Epithelial cell of proximal tubule (primary cell): Measurements from ENCODE around the gene SNED1. TPM values are rescaled to one million over a fixed set of nuclear protein-coding genes. Genes with fewer than 3 reads are reported as not detected.

Experiments
- DNase-seq: peaks from one replicate; pipeline ENCODE4 v3.0.0-alpha.2; 2011; ENCODE audit warnings: low read depth
- H3K4me3 ChIP-seq: 2 replicates; pipeline ENCODE4 v1.5.1; 2011; ENCODE audit warnings: low read depth, mild to moderate bottlenecking, low read length
- total RNA-seq: library from RNA; depleted of rRNA; stranded (reverse); fragments of >200 nt; gene quantifications from 2 replicates; pipeline ENCODE4 v1.2.3, GENCODE V29; 2015
- TF ChIP-seq, protein P1 (sequence below): conservative IDR thresholded peaks from 2 replicates; pipeline ENCODE4 v1.5.1; 2012; ENCODE audit warnings: low read depth, mild to moderate bottlenecking, low read length

Gene SNED1
- total RNA-seq, 1 donor from 2014 or later, result 0.29 TPM

DNA sequence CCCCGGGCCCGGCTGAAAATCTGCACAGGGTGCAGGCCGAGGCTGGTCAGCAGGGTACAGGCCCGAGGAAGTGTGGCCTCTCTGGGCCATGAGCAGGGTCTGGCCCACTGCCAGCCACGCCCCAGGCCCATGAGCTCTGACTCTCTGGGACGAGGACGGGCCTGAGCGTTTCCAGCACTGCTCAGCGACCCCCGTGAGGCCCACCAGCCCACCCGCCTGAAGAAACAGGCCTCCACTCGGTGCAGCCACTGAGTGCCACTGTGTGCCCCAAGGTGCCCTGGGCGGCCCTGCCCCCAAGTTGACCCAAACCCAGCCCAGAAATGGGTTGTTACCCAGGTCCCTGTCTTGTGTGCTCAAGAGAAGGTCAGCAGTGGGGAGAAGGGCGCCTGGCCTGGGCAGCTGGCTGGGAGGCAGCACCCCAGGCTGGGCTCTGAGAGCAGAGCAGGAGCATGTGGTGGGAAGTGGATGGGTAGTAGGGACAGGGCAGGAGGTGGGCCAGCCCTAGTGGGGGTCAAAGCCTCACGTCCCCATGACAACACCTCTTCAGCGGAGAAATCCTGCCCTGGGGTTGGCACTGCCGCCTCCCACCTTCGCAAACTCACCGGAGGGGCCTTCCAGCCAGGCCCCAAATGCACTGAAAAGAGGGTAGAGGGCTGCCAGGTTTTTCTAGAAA lies 2.1 kb upstream of the SNED1 start:
- TF ChIP-seq, protein P1, sequence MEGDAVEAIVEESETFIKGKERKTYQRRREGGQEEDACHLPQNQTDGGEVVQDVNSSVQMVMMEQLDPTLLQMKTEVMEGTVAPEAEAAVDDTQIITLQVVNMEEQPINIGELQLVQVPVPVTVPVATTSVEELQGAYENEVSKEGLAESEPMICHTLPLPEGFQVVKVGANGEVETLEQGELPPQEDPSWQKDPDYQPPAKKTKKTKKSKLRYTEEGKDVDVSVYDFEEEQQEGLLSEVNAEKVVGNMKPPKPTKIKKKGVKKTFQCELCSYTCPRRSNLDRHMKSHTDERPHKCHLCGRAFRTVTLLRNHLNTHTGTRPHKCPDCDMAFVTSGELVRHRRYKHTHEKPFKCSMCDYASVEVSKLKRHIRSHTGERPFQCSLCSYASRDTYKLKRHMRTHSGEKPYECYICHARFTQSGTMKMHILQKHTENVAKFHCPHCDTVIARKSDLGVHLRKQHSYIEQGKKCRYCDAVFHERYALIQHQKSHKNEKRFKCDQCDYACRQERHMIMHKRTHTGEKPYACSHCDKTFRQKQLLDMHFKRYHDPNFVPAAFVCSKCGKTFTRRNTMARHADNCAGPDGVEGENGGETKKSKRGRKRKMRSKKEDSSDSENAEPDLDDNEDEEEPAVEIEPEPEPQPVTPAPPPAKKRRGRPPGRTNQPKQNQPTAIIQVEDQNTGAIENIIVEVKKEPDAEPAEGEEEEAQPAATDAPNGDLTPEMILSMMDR, result no peak
- no peak overlapping the region for H3K4me3 ChIP-seq
- no peak for DNase-seq

DNA sequence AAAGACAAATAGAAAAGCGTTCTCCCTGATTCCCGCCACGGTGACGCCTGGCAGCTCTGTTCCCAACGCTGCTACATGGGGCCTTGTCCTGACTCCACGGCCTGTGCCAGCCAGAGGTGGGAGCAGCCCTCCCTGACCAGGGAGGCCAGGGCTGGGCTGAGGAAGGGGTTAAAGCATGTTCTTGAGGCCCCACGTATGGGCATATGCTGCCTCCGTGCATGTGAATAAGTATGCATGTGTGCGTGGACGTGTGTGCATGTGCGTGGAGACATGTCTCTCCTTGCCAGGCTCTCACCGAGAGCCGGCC lies 1.6 kb upstream of the SNED1 start:
- TF ChIP-seq, protein P1, result no peak
- DNase-seq, result no peak
- H3K4me3 ChIP-seq, result no peak overlapping the region

DNA sequence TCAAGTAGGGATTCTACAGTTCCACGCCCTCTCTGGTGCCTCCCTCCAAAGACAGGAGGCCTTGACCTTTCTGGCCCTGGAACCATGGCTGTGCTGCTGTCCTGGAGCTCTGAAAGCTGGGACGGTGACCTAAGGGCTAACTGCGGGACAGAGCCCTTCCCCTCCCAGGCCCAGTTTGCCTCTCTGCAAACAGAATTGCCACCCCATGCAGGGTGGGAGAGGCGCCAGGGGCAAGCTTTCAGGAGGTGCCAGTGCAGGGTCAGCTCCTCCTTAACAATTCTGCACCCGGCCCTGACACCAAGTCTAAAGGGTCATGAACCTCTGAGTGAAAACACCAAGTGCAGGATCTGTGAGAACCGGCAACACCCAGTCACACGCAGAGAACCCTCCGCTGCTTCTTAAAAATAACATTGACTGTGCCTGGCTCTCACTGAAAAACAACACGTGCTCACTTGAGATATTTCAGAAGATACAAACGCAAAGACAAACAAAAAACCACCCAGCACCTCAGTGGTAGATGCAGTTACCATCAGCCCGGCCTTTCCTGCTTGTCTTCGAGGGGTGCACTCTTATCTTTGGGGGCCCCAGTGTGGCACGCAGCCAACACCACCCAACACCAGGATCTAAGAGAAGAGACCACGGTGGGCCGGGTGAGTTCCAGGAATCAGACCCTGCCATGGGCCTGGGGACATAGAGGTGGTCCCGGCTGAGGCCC lies 1.1 kb upstream of the SNED1 start:
- peak overlapping the region; percentile 64 for H3K4me3 ChIP-seq
- DNase-seq, result no peak
- TF ChIP-seq, protein P1, result no peak

DNA sequence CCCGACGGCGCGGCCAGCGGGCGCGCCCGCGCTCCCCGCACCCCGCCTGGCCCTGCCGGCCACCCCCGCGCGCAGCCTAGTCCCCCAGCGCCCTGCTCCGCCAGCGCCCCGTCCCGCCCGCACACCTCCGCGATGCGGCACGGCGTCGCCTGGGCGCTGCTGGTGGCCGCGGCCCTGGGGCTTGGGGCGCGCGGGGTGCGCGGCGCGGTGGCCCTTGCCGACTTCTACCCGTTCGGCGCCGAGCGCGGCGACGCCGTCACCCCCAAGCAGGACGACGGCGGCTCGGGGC lies 232 bp downstream of the SNED1 start:
- DNase-seq, result no peak
- TF ChIP-seq, protein P1, result no peak
- peak overlapping the region; percentile 64 for H3K4me3 ChIP-seq

DNA sequence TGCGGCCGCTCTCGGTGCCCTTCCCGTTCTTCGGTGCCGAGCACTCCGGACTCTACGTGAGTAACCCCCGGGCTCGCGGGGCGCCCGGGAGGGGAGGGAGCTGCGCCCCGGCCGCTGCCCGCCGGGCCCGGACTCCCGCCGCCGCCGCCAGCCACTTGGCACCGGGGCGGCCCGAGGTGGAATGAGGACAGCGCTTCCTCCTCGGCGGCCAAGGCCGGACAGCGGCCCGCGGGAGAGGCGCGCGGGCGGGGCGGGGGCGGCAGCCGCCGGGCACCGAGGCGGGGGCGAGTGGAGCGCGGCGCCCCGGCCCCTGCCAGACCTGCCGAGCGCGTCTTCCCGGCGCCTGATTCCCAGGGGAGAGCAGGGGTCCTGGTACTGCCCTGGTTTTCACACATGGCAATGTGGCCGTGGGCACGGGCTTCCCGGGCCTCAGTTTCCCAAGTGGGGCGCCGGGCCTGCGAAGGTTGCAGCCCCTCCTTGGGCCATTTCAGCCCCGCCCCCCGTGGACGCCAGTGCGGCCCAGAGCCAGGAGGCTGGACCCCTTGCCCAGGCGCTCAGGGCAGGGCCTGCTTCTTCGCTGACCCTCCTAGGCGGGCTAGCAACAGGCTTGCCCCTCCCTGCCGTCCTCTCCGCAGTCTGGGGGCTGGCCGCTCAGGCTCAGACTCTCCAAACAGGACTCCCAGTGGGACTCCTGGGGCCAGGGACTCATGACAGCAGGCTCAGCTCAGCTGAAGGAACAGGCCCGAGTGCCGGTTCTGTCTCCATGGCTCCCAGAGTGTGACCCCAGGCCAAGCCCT lies 775 bp downstream of the SNED1 start:
- TF ChIP-seq, protein P1, result no peak
- no peak for DNase-seq
- H3K4me3 ChIP-seq, result peak overlapping the region; percentile 64

DNA sequence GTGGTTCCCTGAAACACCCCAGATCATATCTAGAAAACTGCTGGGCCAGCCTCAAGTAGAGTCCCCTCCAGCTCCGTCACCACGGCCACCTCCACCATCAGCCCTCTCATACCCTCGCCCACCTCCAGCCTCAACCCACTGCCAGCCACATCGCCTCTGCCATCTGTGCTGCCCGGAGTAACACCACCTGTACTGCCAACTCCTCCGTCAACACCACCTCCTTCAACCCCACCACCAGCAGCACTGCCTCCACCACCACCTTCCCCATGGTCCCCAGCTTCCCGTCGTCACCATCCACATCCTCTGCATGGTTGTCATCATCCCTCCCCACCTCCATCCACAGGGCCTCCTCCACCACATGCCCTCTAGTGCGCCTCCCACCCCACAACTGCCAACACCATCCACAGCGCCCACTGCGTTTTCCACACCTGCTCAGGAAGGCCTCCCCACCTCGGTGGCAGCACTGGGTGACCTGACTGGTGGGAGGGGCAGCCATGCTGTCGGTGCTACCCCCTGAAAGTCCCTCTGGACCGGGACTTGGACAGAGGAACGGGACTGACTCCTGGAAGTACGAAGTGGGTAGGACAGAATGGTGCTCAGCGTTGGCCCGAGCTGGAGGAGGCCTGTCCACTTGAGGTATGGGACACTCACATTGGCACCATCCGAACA lies 1.6 kb downstream of the SNED1 start:
- TF ChIP-seq, protein P1, result no peak
- DNase-seq, result no peak
- peak overlapping the region; percentile 53 for H3K4me3 ChIP-seq
